ENCODE results near the gene AGBL4. TPM values are rescaled to one million over a fixed set of nuclear protein-coding genes. Genes with fewer than 3 reads are reported as not detected.

AGBL4 gene
- total RNA-seq, 4 donors from 2014 or later, result not detected

DNA sequence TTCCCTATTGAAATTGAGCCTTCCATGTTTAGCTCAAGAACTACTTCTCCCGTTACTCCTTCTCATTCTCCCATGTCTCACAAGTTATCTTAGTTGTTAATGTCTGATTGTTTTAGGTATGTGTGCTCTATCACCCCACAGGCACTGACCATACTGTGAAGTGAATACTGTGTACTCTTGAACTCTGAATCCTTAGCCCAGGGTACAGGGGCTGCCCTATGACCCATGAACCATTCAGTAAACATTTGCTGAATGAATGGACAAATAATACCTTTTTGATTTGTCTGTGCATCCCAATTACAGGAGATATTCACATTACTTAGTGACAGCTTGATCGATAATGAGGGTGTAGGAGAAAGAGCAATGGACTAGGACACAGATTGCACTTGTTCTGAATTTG lies 1077.7 kb downstream of the AGBL4 start:
- in situ Hi-C loops (cut with MboI; ENCODE audit: low sequenced_read_pairs in 4 of 4), result no loop called here
- Histone ChIP-seq H3K27ac (no peak overlapping the region), H3K4me3 (no peak overlapping the region), H3K9me3 (no peaks in the 10 kb centered on the region), H3K4me1 (peaks cover 0 to 7% of the 10 kb centered on the region in 2 donors), H3K36me3 (no peaks in the 10 kb centered on the region), H3K27me3 (peaks cover 0 to 3% (median 0%) of the 10 kb centered on the region in 3 donors)
- ATAC-seq (no peak), DNase-seq (no peak)
- TF ChIP-seq, protein P1, sequence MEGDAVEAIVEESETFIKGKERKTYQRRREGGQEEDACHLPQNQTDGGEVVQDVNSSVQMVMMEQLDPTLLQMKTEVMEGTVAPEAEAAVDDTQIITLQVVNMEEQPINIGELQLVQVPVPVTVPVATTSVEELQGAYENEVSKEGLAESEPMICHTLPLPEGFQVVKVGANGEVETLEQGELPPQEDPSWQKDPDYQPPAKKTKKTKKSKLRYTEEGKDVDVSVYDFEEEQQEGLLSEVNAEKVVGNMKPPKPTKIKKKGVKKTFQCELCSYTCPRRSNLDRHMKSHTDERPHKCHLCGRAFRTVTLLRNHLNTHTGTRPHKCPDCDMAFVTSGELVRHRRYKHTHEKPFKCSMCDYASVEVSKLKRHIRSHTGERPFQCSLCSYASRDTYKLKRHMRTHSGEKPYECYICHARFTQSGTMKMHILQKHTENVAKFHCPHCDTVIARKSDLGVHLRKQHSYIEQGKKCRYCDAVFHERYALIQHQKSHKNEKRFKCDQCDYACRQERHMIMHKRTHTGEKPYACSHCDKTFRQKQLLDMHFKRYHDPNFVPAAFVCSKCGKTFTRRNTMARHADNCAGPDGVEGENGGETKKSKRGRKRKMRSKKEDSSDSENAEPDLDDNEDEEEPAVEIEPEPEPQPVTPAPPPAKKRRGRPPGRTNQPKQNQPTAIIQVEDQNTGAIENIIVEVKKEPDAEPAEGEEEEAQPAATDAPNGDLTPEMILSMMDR (IDR thresholded peaks at IDR 0.05 in 4 of 5, conservative IDR thresholded peaks at IDR 0.05 in 1 of 5), result no peak
- intact Hi-C loops (cut with DNase I; ENCODE audit: low total_unique reads), result no loop called here

- DNase-seq, result no peak
- H3K4me1 ChIP-seq, result peaks cover 0 to 7% of the 10 kb centered on the region in 2 donors
- H3K9me3 ChIP-seq, result no peaks in the 10 kb centered on the region
- in situ Hi-C loops (cut with MboI; ENCODE audit: low sequenced_read_pairs in 4 of 4) (no loop called here), intact Hi-C loops (cut with DNase I; ENCODE audit: low total_unique reads) (no loop called here)
- no peak overlapping the region for H3K27ac ChIP-seq
- TF ChIP-seq POLR2A (IDR thresholded peaks at IDR 0.05), result no peak
- TF ChIP-seq, protein P1 (IDR thresholded peaks at IDR 0.05 in 4 of 5, conservative IDR thresholded peaks at IDR 0.05 in 1 of 5), result no peak
- H3K36me3 ChIP-seq, result no peaks in the 10 kb centered on the region
- H3K4me3 ChIP-seq, result no peak overlapping the region
- H3K27me3 ChIP-seq, result peaks cover 0 to 3% (median 0%) of the 10 kb centered on the region in 3 donors
- ATAC-seq, result no peak
Measured at GRCh38 chr1:48944811-48945210, 1078.9 kb downstream of the AGBL4 start.

- H3K4me1 ChIP-seq, result peaks cover 0 to 7% of the 10 kb centered on the region in 2 donors
- in situ Hi-C loops (cut with MboI; ENCODE audit: low sequenced_read_pairs in 4 of 4), result no loop called here
- no peak for DNase-seq
- peaks cover 0 to 3% (median 0%) of the 10 kb centered on the region in 3 donors for H3K27me3 ChIP-seq
- H3K9me3 ChIP-seq, result no peaks in the 10 kb centered on the region
- intact Hi-C loops (cut with DNase I; ENCODE audit: low total_unique reads), result no loop called here
- H3K36me3 ChIP-seq, result no peaks in the 10 kb centered on the region
- H3K4me3 ChIP-seq, result no peak overlapping the region
- no peak for TF ChIP-seq POLR2A (IDR thresholded peaks at IDR 0.05)
- TF ChIP-seq, protein P1 (IDR thresholded peaks at IDR 0.05 in 4 of 5, conservative IDR thresholded peaks at IDR 0.05 in 1 of 5), result no peak
- H3K27ac ChIP-seq, result no peak overlapping the region
- ATAC-seq, result no peak
Measured at GRCh38 chr1:48943826-48944225, 1079.9 kb downstream of the AGBL4 start.

GRCh38 chr1:48943393-48943792 lies 1080.4 kb downstream of the AGBL4 start:
- Histone ChIP-seq H3K4me3 (no peak overlapping the region), H3K4me1 (peaks cover 0 to 7% of the 10 kb centered on the region in 2 donors), H3K9me3 (no peaks in the 10 kb centered on the region), H3K36me3 (no peaks in the 10 kb centered on the region), H3K27ac (no peak overlapping the region), H3K27me3 (no peaks in the 10 kb centered on the region)
- ATAC-seq, result no peak
- in situ Hi-C loops (cut with MboI; ENCODE audit: low sequenced_read_pairs in 4 of 4) (no loop called here), intact Hi-C loops (cut with DNase I; ENCODE audit: low total_unique reads) (no loop called here)
- DNase-seq, result no peak
- TF ChIP-seq, protein P1 (IDR thresholded peaks at IDR 0.05 in 4 of 5, conservative IDR thresholded peaks at IDR 0.05 in 1 of 5), result no peak
